Activated T-cell treated with anti-CD3 and anti-CD28 coated beads for 24 hours (primary cell): ENCODE data around the gene MYO18A.
A peak's percentile ranks its signal among the peaks of the same experiment; 100 is the strongest.
"Not testable (repeated sequence)": the region's sequence is repeated elsewhere in the genome, so short reads cannot be mapped to it uniquely, and the experiment has no call there.

Source experiments
- DNase-seq: peaks from one replicate; pipeline ENCODE4 v3.0.0-alpha.2; 2020; ENCODE audit warnings: low read depth

MYO18A gene

GRCh38 chr17:29196769-29197515, 16.7 kb upstream of the MYO18A start:
- DNase-seq: no peak

GRCh38 chr17:29195465-29196081, 15.4 kb upstream of the MYO18A start:
- DNase-seq: no peak

GRCh38 chr17:29194669-29195068, 14.5 kb upstream of the MYO18A start:
- DNase-seq: no peak

GRCh38 chr17:29193146-29193545, 12.9 kb upstream of the MYO18A start:
- no peak for DNase-seq

GRCh38 chr17:29190592-29191207, 10.5 kb upstream of the MYO18A start:
- no peak for DNase-seq

- no peak for DNase-seq
Observed at GRCh38 chr17:29190039-29190438, 9.8 kb upstream of the MYO18A start.

GRCh38 chr17:29189355-29189754, 9.2 kb upstream of the MYO18A start:
- no peak for DNase-seq

- no peak for DNase-seq
Observed at GRCh38 chr17:29181226-29181625, 1.0 kb upstream of the MYO18A start.

GRCh38 chr17:29180788-29181160, 576 bp upstream of the MYO18A start:
- no peak for DNase-seq

GRCh38 chr17:29179232-29180033, 765 bp downstream of the MYO18A start:
- DNase-seq: no peak

GRCh38 chr17:29178750-29179231, 1.4 kb downstream of the MYO18A start:
- DNase-seq: no peak

GRCh38 chr17:29177871-29178749, 2.1 kb downstream of the MYO18A start:
- no peak for DNase-seq

- DNase-seq: no peak
Observed at GRCh38 chr17:29177541-29177870, 2.7 kb downstream of the MYO18A start.

- peak; percentile 50 for DNase-seq
Observed at GRCh38 chr17:29176558-29177351, 3.4 kb downstream of the MYO18A start.

- DNase-seq: no peak
Observed at GRCh38 chr17:29175349-29175748, 4.8 kb downstream of the MYO18A start.

- no peak for DNase-seq
Observed at GRCh38 chr17:29172589-29172988, 7.6 kb downstream of the MYO18A start.

- DNase-seq: no peak
Observed at GRCh38 chr17:29170682-29171081, 9.5 kb downstream of the MYO18A start.

- no peak for DNase-seq
Observed at GRCh38 chr17:29169806-29170591, 10.2 kb downstream of the MYO18A start.

GRCh38 chr17:29168759-29169126, 11.5 kb downstream of the MYO18A start:
- DNase-seq: not testable (repeated sequence)
